GM23248 (cell line): ENCODE data around the gene FCHSD1. TPM values are rescaled to one million over a fixed set of nuclear protein-coding genes. Genes with fewer than 3 reads are reported as not detected.

Experiments
- DNase-seq: peaks from one replicate; pipeline ENCODE4 v3.0.0-alpha.2; 2015
- H2AFZ ChIP-seq: fragments of 200-600 bp; sonication (generic); 2 replicates; pipeline ENCODE4 v1.6.1; 2016; ENCODE audit warnings: antibody characterized with exemption
- H3F3A ChIP-seq: fragments of 200-600 bp; sonication (generic); 2 replicates; pipeline ENCODE4 v1.6.1; 2016; ENCODE audit warnings: mild to moderate bottlenecking, antibody characterized with exemption, mixed run types; ENCODE audit not compliant: insufficient read depth
- H3K27ac ChIP-seq: fragments of 200-600 bp; sonication (generic); 2 replicates; pipeline ENCODE4 v1.5.1; 2016; ENCODE audit warnings: mild to moderate bottlenecking
- H3K27me3 ChIP-seq: fragments of 200-600 bp; sonication (generic); replicated peaks from 2 replicates; pipeline ENCODE4 v1.6.1; 2016; ENCODE audit warnings: mild to moderate bottlenecking; ENCODE audit not compliant: insufficient read depth
- H3K36me3 ChIP-seq: fragments of 200-600 bp; sonication (generic); 2 replicates; pipeline ENCODE4 v1.6.1; 2016; ENCODE audit warnings: low read depth, mild to moderate bottlenecking
- H3K4me1 ChIP-seq: fragments of 200-600 bp; sonication (generic); 2 replicates; pipeline ENCODE4 v1.6.1; 2016; ENCODE audit warnings: mild to moderate bottlenecking; ENCODE audit not compliant: insufficient read depth
- H3K4me2 ChIP-seq: fragments of 200-600 bp; sonication (generic); one replicate; pipeline ENCODE4 v1.6.1; 2016; ENCODE audit warnings: mild to moderate bottlenecking; ENCODE audit not compliant: unreplicated experiment
- H3K4me3 ChIP-seq: fragments of 200-600 bp; sonication (generic); 2 replicates; pipeline ENCODE4 v1.5.1; 2016; ENCODE audit warnings: mild to moderate bottlenecking
- H3K79me2 ChIP-seq: fragments of 200-600 bp; sonication (generic); 2 replicates; pipeline ENCODE4 v1.6.1; 2016; ENCODE audit warnings: mild to moderate bottlenecking; ENCODE audit not compliant: insufficient read depth
- H3K9ac ChIP-seq: fragments of 200-600 bp; sonication (generic); 2 replicates; pipeline ENCODE4 v1.6.1; 2016; ENCODE audit warnings: mild to moderate bottlenecking
- H3K9me2 ChIP-seq: fragments of 200-600 bp; sonication (generic); 2 replicates; pipeline ENCODE4 v1.6.1; 2016; ENCODE audit warnings: mixed run types, mild to moderate bottlenecking, moderate library complexity; ENCODE audit not compliant: insufficient read depth
- H3K9me3 ChIP-seq: fragments of 200-600 bp; sonication (generic); one replicate; pipeline ENCODE4 v1.6.1; 2017; ENCODE audit warnings: low read depth
- H4K20me1 ChIP-seq: fragments of 200-600 bp; sonication (generic); 2 replicates; pipeline ENCODE4 v1.6.0; 2016; ENCODE audit not compliant: insufficient read depth
- EZH2 ChIP-seq: fragments of 200-600 bp; sonication (generic); IDR thresholded peaks from 2 replicates; pipeline ENCODE4 v1.6.1; 2018; ENCODE audit warnings: antibody characterized with exemption, mild to moderate bottlenecking; ENCODE audit not compliant: insufficient read depth, poor library complexity, severe bottlenecking
- EZH2phosphoT487 ChIP-seq: fragments of 200-600 bp; sonication (generic); IDR thresholded peaks from 2 replicates; pipeline ENCODE4 v1.6.1; 2018; ENCODE audit warnings: antibody characterized with exemption, moderate library complexity, mild to moderate bottlenecking, low read depth; ENCODE audit not compliant: insufficient read depth
- WGBS, 2 experiments: methylation state at CpG; one replicate each; pipeline ENCODE4 v1.1.6; 2015 to 2017; ENCODE audit warnings: low lambda C conversion rate in 2 of 2, low coverage in 1 of 2; ENCODE audit errors: missing lambda C conversion rate in 2 of 2; 5-methylcytosine and 5-hydroxymethylcytosine counted together
- in situ Hi-C: fragments of 300-500 bp; cut with MboI; formaldehyde crosslinking; loops from 2 replicates; pipeline ENCODE4 v1.15.0; 2020
- polyA plus RNA-seq: library from polyadenylated mRNA; unstranded; fragments of >200 nt; fragmentation: Nextera tagmentation; extraction: Ambion mirVana; gene quantifications from 2 replicates; pipeline ENCODE4 v1.2.1, GENCODE V29; 2016
- total RNA-seq: library from RNA; depleted of rRNA; stranded (reverse); fragments of >200 nt; shearing (Covaris generic); gene quantifications from 2 replicates; pipeline ENCODE4 v1.2.3, GENCODE V29; 2014

FCHSD1 gene
- total and polyA plus RNA-seq, 2 experiments from 2014 or later, result 23.8 to 32.0 TPM

GRCh38 chr5:141691286-141691866, 40.2 kb upstream of the FCHSD1 start:
- no peaks in the 10 kb centered on the region for H3K9me2 ChIP-seq
- H3F3A ChIP-seq, result peaks cover 8% of the 10 kb centered on the region; the same call in 1 of the 2 replicates
- peaks cover 14% of the 10 kb centered on the region for H3K4me1 ChIP-seq
- no peak for TF ChIP-seq EZH2
- TF ChIP-seq EZH2phosphoT487, result no peak
- WGBS, 2 experiments, result 53 to 54% methylated on average over 9 of the region's 9 CpGs
- no peak overlapping the region for H3K27ac ChIP-seq
- H3K36me3 ChIP-seq, result no peaks in the 10 kb centered on the region
- H3K4me3 ChIP-seq, result no peak overlapping the region
- in situ Hi-C loops, result loop anchor here (5.0 to 25.0 kb wide), 2 partner anchors 271 to 446 kb away; no protein-coding TSS in a partner anchor
- no peak for DNase-seq
- H4K20me1 ChIP-seq, result no peaks in the 10 kb centered on the region
- no peak overlapping the region for H3K9ac ChIP-seq
- no peaks in the 10 kb centered on the region for H3K79me2 ChIP-seq
- no peak overlapping the region for H3K4me2 ChIP-seq
- H3K9me3 ChIP-seq, result no peaks in the 10 kb centered on the region
- peaks cover 8% of the 10 kb centered on the region; the same call in 1 of the 2 replicates for H3K27me3 ChIP-seq
- H2AFZ ChIP-seq, result no peak overlapping the region

- in situ Hi-C loops, result loop anchor here (25.0 kb wide), 1 partner anchor 450 kb away; no protein-coding TSS in a partner anchor
- Histone ChIP-seq H3K9ac (no peak overlapping the region), H3K27ac (no peak overlapping the region), H3K4me3 (no peak overlapping the region), H4K20me1 (no peaks in the 10 kb centered on the region), H3K36me3 (no peaks in the 10 kb centered on the region), H3K9me2 (no peaks in the 10 kb centered on the region), H3K79me2 (no peaks in the 10 kb centered on the region), H3K4me1 (no peaks in the 10 kb centered on the region), H3K27me3 (peaks cover 8% of the 10 kb centered on the region; the same call in 1 of the 2 replicates), H3F3A (peaks cover 8% of the 10 kb centered on the region; the same call in 1 of the 2 replicates), H2AFZ (no peak overlapping the region), H3K4me2 (no peak overlapping the region), H3K9me3 (no peaks in the 10 kb centered on the region)
- TF ChIP-seq EZH2, result no peak
- TF ChIP-seq EZH2phosphoT487, result no peak
- 93 to 94% methylated on average over 3 of the region's 3 CpGs for WGBS, 2 experiments
- DNase-seq, result no peak
Measured at GRCh38 chr5:141686648-141687416, 35.6 kb upstream of the FCHSD1 start.

GRCh38 chr5:141685591-141685990, 34.4 kb upstream of the FCHSD1 start:
- in situ Hi-C loops, result loop anchor here (25.0 kb wide), 1 partner anchor 452 kb away; no protein-coding TSS in a partner anchor
- Histone ChIP-seq H2AFZ (no peak overlapping the region), H3F3A (peaks cover 12% of the 10 kb centered on the region; the same call in 1 of the 2 replicates), H3K9me2 (no peaks in the 10 kb centered on the region), H3K4me2 (no peak overlapping the region), H4K20me1 (no peaks in the 10 kb centered on the region), H3K79me2 (no peaks in the 10 kb centered on the region), H3K27ac (no peak overlapping the region), H3K36me3 (no peaks in the 10 kb centered on the region), H3K4me3 (no peak overlapping the region), H3K4me1 (peaks cover 10% of the 10 kb centered on the region), H3K9me3 (no peaks in the 10 kb centered on the region), H3K27me3 (peaks cover 8% of the 10 kb centered on the region; the same call in 1 of the 2 replicates), H3K9ac (no peak overlapping the region)
- WGBS, 2 experiments, result 91 to 96% methylated on average over 1 of the region's 1 CpG
- no peak for TF ChIP-seq EZH2
- no peak for TF ChIP-seq EZH2phosphoT487
- DNase-seq, result no peak

DNA sequence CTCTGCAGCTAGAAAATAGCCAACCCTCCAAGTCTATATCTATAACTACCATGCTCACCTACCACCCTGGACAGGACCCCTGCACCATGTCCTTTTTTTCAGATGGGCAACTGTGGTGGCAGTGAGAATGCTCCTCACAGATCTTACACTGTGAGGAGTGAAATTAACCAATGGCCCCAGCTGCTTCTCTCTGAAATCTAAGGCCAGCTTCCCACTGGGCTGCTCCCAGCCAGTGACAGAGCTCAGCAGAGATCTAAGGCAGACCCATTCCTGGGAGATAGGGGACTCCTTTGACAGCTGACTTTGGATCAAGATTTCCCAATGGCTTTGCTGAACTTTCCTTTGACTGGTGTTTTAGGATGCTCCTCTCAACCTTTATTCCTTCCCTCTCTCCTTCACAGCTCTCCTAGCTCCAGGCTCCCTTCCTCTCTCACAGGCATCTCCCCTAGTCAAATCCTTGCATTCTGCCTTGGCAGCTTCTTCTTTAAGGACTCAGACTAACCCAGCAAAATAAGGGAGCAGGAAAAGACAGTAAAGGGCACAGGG, 32.5 kb upstream of the FCHSD1 start:
- H3K4me3 ChIP-seq, result no peak overlapping the region
- H3K4me1 ChIP-seq, result peaks cover 11% of the 10 kb centered on the region
- H3F3A ChIP-seq, result peaks cover 12% of the 10 kb centered on the region; the same call in 1 of the 2 replicates
- no peaks in the 10 kb centered on the region for H4K20me1 ChIP-seq
- in situ Hi-C loops, result loop anchor here (25.0 kb wide), 1 partner anchor 454 kb away; no protein-coding TSS in a partner anchor
- no peak overlapping the region for H2AFZ ChIP-seq
- no peak for DNase-seq
- H3K27me3 ChIP-seq, result no peaks in the 10 kb centered on the region
- no peaks in the 10 kb centered on the region for H3K9me3 ChIP-seq
- TF ChIP-seq EZH2, result no peak
- TF ChIP-seq EZH2phosphoT487, result no peak
- H3K4me2 ChIP-seq, result no peak overlapping the region
- H3K9me2 ChIP-seq, result no peaks in the 10 kb centered on the region
- H3K27ac ChIP-seq, result no peak overlapping the region
- no peak overlapping the region for H3K9ac ChIP-seq
- no peaks in the 10 kb centered on the region for H3K36me3 ChIP-seq
- H3K79me2 ChIP-seq, result no peaks in the 10 kb centered on the region
